ENCODE data around the gene LINC00237.

LINC00237 gene

DNA sequence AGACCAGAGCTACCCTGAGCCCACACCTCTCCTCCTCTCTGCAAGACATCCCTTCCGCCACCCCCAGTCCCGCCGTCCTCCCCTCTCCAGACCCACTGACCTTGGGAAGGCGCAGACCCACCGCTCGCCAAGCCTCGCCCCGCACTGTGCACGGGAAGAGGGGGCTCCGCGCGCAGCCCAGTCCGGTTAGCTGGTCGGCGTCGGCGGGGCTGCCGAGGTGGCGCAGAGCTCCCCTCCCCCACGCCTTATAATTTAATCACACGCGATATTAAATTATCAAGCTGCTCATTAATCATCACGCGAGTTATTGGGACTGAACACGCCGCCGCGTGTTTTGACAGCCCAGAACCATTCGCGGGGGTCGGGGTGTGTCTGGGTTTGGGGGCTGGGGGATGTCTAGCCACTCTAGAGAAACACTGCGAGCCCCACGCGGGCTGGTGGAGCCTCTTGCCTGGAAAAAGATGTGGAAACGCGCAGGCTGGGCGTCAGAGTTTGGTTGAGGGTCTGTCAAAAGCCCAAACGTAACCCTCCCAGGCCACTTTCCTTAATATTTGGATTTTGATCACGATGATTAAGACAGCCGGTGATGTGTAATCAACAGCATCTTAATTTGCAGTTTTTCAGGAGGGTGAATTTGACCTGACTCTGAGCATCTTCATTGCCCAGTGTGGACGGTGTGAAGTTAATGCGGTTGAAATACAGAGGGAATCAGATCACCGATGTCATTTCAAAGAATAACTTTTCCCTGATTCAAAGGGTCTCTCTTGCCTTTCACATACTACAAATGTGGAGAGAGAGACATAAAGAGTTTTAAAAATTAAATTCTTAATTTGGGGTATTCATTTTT lies at the start of gene LINC00237:
Gene LINC00237, minus strand, starts transcription at position 188 of the 847 bp plus-strand sequence.
- Histone ChIP-seq H3K27me3 (peaks cover 100% of the 10 kb centered on the region), H3K36me3 (no peaks in the 10 kb centered on the region), H3K9me3 (no peaks in the 10 kb centered on the region), H3K4me1 (ENCODE audit: control insufficient read depth in 1 of 2, insufficient read depth in 1 of 2, low read depth in 1 of 2, low read length in 1 of 2) (peaks cover 17 to 29% of the 10 kb centered on the region in 2 experiments), H3K4me3 (ENCODE audit: low read depth in 1 of 2, low read length in 1 of 2) (no peak within 1 kb of the TSS), H3K27ac (no peak within 1 kb of the TSS)
- TF ChIP-seq, protein P1, sequence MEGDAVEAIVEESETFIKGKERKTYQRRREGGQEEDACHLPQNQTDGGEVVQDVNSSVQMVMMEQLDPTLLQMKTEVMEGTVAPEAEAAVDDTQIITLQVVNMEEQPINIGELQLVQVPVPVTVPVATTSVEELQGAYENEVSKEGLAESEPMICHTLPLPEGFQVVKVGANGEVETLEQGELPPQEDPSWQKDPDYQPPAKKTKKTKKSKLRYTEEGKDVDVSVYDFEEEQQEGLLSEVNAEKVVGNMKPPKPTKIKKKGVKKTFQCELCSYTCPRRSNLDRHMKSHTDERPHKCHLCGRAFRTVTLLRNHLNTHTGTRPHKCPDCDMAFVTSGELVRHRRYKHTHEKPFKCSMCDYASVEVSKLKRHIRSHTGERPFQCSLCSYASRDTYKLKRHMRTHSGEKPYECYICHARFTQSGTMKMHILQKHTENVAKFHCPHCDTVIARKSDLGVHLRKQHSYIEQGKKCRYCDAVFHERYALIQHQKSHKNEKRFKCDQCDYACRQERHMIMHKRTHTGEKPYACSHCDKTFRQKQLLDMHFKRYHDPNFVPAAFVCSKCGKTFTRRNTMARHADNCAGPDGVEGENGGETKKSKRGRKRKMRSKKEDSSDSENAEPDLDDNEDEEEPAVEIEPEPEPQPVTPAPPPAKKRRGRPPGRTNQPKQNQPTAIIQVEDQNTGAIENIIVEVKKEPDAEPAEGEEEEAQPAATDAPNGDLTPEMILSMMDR (IDR thresholded peaks at IDR 0.05): no peak

DNA sequence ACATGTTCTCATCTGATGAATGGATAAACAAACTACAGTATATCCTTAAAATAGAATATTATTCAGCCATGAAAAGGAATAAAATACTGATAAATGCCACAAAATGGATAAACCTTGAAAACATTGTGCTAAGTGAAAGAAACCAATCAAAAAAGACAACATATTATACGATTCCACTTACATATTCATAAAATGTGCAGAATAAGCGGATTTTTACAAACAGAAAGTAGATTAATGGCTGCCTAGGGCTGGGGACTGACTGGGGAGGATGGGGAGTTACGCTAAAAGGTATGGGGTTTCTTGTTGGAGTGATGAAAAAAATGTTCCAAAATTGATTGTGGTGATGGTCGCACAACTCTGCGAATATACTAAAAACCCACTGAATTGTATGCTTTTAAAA lies 49.1 kb upstream of the LINC00237 start:
- Histone ChIP-seq H3K27me3 (no peaks in the 10 kb centered on the region), H3K27ac (no peak overlapping the region), H3K9me3 (no peaks in the 10 kb centered on the region), H3K4me1 (ENCODE audit: control insufficient read depth in 1 of 2, insufficient read depth in 1 of 2, low read depth in 1 of 2, low read length in 1 of 2) (no peaks in the 10 kb centered on the region), H3K4me3 (ENCODE audit: low read depth in 1 of 2, low read length in 1 of 2) (no peak overlapping the region), H3K36me3 (no peaks in the 10 kb centered on the region)
- TF ChIP-seq, protein P1 (IDR thresholded peaks at IDR 0.05): no peak

DNA sequence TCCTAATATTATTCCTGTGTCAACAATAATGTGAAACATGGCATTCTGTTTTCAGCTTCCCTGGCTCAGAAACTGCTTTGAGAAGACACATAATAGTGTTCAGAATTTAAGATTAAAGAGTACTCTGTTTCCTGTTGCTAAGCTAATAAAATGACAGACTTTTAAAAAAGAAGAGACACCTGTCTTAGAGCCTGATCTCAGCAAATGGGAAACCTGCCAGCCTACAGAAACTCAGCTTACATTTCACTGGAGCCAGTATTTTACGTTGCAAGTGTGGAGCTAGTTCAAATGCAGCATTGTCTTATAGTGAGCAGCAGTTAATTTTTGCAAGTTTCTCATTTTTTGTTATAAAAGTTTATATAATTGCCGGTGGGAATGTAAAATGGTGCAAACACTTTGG lies 48.5 kb upstream of the LINC00237 start:
- no peak overlapping the region for H3K27ac ChIP-seq
- no peaks in the 10 kb centered on the region for H3K36me3 ChIP-seq
- TF ChIP-seq, protein P1 (IDR thresholded peaks at IDR 0.05): no peak

DNA sequence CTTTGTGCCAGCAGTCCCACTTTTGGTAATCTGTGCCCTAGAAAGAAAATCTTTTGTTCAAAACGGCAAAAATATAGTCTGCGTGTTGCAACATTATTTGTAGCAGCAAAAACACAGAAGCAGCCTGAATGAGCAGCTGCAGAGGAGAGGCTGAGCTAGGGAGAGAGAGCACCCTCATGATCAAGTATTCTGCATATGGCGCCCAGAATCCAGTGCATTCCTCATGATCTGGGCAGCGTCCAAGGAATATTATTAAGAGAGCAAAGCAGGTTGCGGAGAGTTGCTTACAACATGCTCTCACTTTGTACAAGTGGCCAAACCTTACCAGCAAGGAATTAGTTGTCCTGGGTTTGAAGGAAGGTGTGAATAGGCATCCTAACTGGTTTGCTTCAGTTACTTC lies 45.6 kb upstream of the LINC00237 start:
- no peaks in the 10 kb centered on the region for H3K36me3 ChIP-seq
- no peaks in the 10 kb centered on the region for H3K27me3 ChIP-seq
- TF ChIP-seq, protein P1 (IDR thresholded peaks at IDR 0.05): no peak
- no peaks in the 10 kb centered on the region for H3K9me3 ChIP-seq
- no peak overlapping the region for H3K4me3 ChIP-seq (ENCODE audit: low read depth in 1 of 2, low read length in 1 of 2)
- no peak overlapping the region for H3K27ac ChIP-seq
- H3K4me1 ChIP-seq (ENCODE audit: control insufficient read depth in 1 of 2, insufficient read depth in 1 of 2, low read depth in 1 of 2, low read length in 1 of 2): no peaks in the 10 kb centered on the region

More for the DNA sequence above, 48.5 kb upstream of the LINC00237 start:
- no peaks in the 10 kb centered on the region for H3K4me1 ChIP-seq (ENCODE audit: control insufficient read depth in 1 of 2, insufficient read depth in 1 of 2, low read depth in 1 of 2, low read length in 1 of 2)
- H3K9me3 ChIP-seq: no peaks in the 10 kb centered on the region
- no peak overlapping the region for H3K4me3 ChIP-seq (ENCODE audit: low read depth in 1 of 2, low read length in 1 of 2)
- H3K27me3 ChIP-seq: no peaks in the 10 kb centered on the region

DNA sequence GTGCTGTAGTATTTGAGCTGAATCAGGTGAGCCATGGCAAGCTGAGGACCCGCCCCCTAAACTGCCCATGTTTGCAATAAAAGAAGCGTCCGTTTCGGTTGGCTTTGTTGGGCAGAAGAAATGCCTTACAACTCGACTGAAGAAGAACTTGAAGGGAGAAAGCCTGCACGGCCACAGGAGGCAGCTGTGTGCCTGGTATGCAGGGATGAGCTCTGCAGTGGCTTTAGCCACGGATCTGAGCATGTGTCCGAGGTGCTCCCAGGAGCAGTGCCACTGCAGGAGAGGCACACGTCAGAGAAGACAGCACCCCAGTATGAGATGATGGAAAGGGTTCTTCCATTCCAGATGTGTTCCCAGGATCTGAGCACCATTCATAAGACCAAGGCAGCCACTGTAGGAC lies 43.2 kb upstream of the LINC00237 start:
- Histone ChIP-seq H3K27ac (no peak overlapping the region), H3K4me1 (ENCODE audit: control insufficient read depth in 1 of 2, insufficient read depth in 1 of 2, low read depth in 1 of 2, low read length in 1 of 2) (no peaks in the 10 kb centered on the region), H3K27me3 (no peaks in the 10 kb centered on the region), H3K4me3 (ENCODE audit: low read depth in 1 of 2, low read length in 1 of 2) (no peak overlapping the region), H3K9me3 (no peaks in the 10 kb centered on the region), H3K36me3 (no peaks in the 10 kb centered on the region)
- TF ChIP-seq, protein P1 (IDR thresholded peaks at IDR 0.05): no peak

Measured in neutrophil (primary cell).